HS-5 (cell line): ENCODE results near the gene EMSY.

Experiments used
- DNase-seq: peaks from one replicate; pipeline ENCODE4 v3.0.0-alpha.2; 2012; ENCODE audit warnings: low read depth

The EMSY gene

GRCh38 chr11:76515494-76515893 lies 70.7 kb downstream of the EMSY start:
- DNase-seq = no peak

- no peak for DNase-seq
These were observed 78.3 kb downstream of the EMSY start for GRCh38 chr11:76523147-76523546.

- DNase-seq = no peak
These were observed 79.1 kb downstream of the EMSY start for GRCh38 chr11:76523786-76524436.

- DNase-seq = peak; percentile 8
These were observed 79.6 kb downstream of the EMSY start for GRCh38 chr11:76524461-76524860.

- peak; percentile 13 for DNase-seq
These were observed 80.1 kb downstream of the EMSY start for GRCh38 chr11:76524919-76525318.

- DNase-seq = no peak
These were observed 82.1 kb downstream of the EMSY start for GRCh38 chr11:76526878-76527277.

- no peak for DNase-seq
These were observed 97.6 kb downstream of the EMSY start for GRCh38 chr11:76542436-76542835.

- peak; percentile 11 for DNase-seq
These were observed 98.3 kb downstream of the EMSY start for GRCh38 chr11:76543006-76543703.

- DNase-seq = no peak
These were observed 106.0 kb downstream of the EMSY start for GRCh38 chr11:76550781-76551180.

- no peak for DNase-seq
These were observed 106.6 kb downstream of the EMSY start for GRCh38 chr11:76551400-76551799.

- DNase-seq = no peak
These were observed 108.2 kb downstream of the EMSY start for GRCh38 chr11:76552987-76553386.

GRCh38 chr11:76553554-76554476 lies 109.0 kb downstream of the EMSY start:
- DNase-seq = no peak

GRCh38 chr11:76554767-76555166 lies 109.9 kb downstream of the EMSY start:
- DNase-seq = no peak

GRCh38 chr11:76557466-76557865 lies 112.6 kb downstream of the EMSY start:
- no peak for DNase-seq

- DNase-seq = no peak
These were observed 113.7 kb downstream of the EMSY start for GRCh38 chr11:76558473-76558872.

- no peak for DNase-seq
These were observed 114.1 kb downstream of the EMSY start for GRCh38 chr11:76558891-76559290.

GRCh38 chr11:76559346-76559745 lies 114.5 kb downstream of the EMSY start:
- no peak for DNase-seq

- DNase-seq = peak; percentile 18
These were observed 115.4 kb downstream of the EMSY start for GRCh38 chr11:76560219-76560618.

- DNase-seq = no peak
These were observed 116.4 kb downstream of the EMSY start for GRCh38 chr11:76561245-76561644.

GRCh38 chr11:76562541-76562940 lies 117.7 kb downstream of the EMSY start:
- no peak for DNase-seq

- DNase-seq = no peak
These were observed 119.5 kb downstream of the EMSY start for GRCh38 chr11:76564364-76564763.

- no peak for DNase-seq
These were observed 122.0 kb downstream of the EMSY start for GRCh38 chr11:76566811-76567210.

GRCh38 chr11:76567261-76567660 lies 122.4 kb downstream of the EMSY start:
- no peak for DNase-seq
